Sigmoid colon (tissue), 7 donors: ENCODE data around the gene TEAD4. TPM values are rescaled to one million over a fixed set of nuclear protein-coding genes. Genes with fewer than 3 reads are reported as not detected.

Experiments used
- DNase-seq: peaks from one replicate; pipeline ENCODE4 v3.0.0-alpha.2; 2019
- H3K27ac ChIP-seq, 4 donors: fragments of 200-600 bp; sonication (generic); one replicate each; pipeline ENCODE4 v1.5.1; 2016 to 2019; ENCODE audit warnings: mild to moderate bottlenecking in 1 of 4
- H3K27me3 ChIP-seq, 3 donors: fragments of 200-600 bp; sonication (generic); one replicate each; pipeline ENCODE4 v1.5.1; 2019; ENCODE audit warnings: mild to moderate bottlenecking in 1 of 3
- H3K36me3 ChIP-seq, 4 donors: fragments of 200-600 bp; sonication (generic); one replicate each; pipeline ENCODE4 v1.5.1; 2016 to 2019
- H3K4me1 ChIP-seq, 4 donors: fragments of 200-600 bp; sonication (generic); one replicate each; pipeline ENCODE4 v1.5.1; 2017 to 2019
- H3K4me3 ChIP-seq, 4 donors: fragments of 200-600 bp; sonication (generic); one replicate each; pipeline ENCODE4 v1.5.1; 2017 to 2019; ENCODE audit warnings: mild to moderate bottlenecking in 2 of 4, moderate library complexity in 1 of 4
- H3K9me3 ChIP-seq, 4 donors: fragments of 200-600 bp in 3 of 4; sonication (generic) in 3 of 4; one replicate each; pipeline versions ENCODE4 v1.5.1 to v1.6.1; 2013 to 2019
- CTCF ChIP-seq, 4 experiments: fragments of 450-650 bp in 3 of 4; fragments of 200-600 bp in 1 of 4; IDR thresholded peaks; one replicate each; pipeline ENCODE4 v1.5.1; 2016 to 2019; ENCODE audit warnings: antibody characterized with exemption in 4 of 4, mild to moderate bottlenecking in 3 of 4, moderate library complexity in 2 of 4
- EP300 ChIP-seq, 4 donors: sonication (generic); formaldehyde crosslinking; IDR thresholded peaks; one replicate each; pipeline ENCODE4 v1.6.1; 2017; ENCODE audit warnings: antibody characterized with exemption in 4 of 4
- POLR2A ChIP-seq, 2 donors: fragments of 450-650 bp; IDR thresholded peaks; one replicate each; pipeline ENCODE4 v1.6.1; 2016; ENCODE audit warnings: antibody characterized with exemption in 2 of 2, mild to moderate bottlenecking in 2 of 2, moderate library complexity in 2 of 2
- POLR2AphosphoS5 ChIP-seq, 4 donors: sonication (generic); formaldehyde crosslinking; IDR thresholded peaks; one replicate each; pipeline ENCODE4 v1.6.1; 2017; ENCODE audit warnings: antibody characterized with exemption in 4 of 4
- WGBS, 2 donors: extraction: QIAGEN DNeasy Blood & Tissue Kit; methylation state at CpG; one replicate each; pipeline ENCODE4 v1.1.7; 2013; 5-methylcytosine and 5-hydroxymethylcytosine counted together
- intact Hi-C: fragments of 100-400 bp; cut with DNase I; formaldehyde crosslinking; loops from one replicate; pipeline ENCODE4 v1.15.1; 2023
- polyA plus RNA-seq, 3 donors: library from polyadenylated mRNA; stranded (reverse); fragments of 200-250 nt; gene quantifications; one replicate each; pipeline ENCODE4 v1.2.3, GENCODE V29; 2013
- total RNA-seq, 4 donors: library from RNA; depleted of rRNA; stranded (reverse); fragments of >200 nt; gene quantifications; one replicate each; pipeline ENCODE4 v1.1.0, GENCODE V29; 2016
- donor health status: healthy with polysubstance abuse.
- donor health status: Bipolar disorder and iron deficiency.
- donor health status: healthy.

The TEAD4 gene
- total and polyA plus RNA-seq, 7 donors = 1.6 to 31.2 (median 3.8) TPM

- no peaks in the 10 kb centered on the region for H3K4me1 ChIP-seq
- intact Hi-C loops = no loop called here
- TF ChIP-seq CTCF (IDR thresholded peaks at IDR 0.05) = no peak
- no peak for TF ChIP-seq POLR2AphosphoS5 (IDR thresholded peaks at IDR 0.05)
- no peak for TF ChIP-seq POLR2A (IDR thresholded peaks at IDR 0.05)
- no peak for TF ChIP-seq EP300 (IDR thresholded peaks at IDR 0.05)
- DNase-seq = no peak
- no peak overlapping the region for H3K27ac ChIP-seq
- 88 to 90% methylated on average over 8 of the region's 8 CpGs for WGBS, 2 donors
- H3K36me3 ChIP-seq = peaks cover 0 to 8% (median 0%) of the 10 kb centered on the region in 4 donors
- H3K27me3 ChIP-seq = no peaks in the 10 kb centered on the region
- H3K4me3 ChIP-seq = no peak overlapping the region
- H3K9me3 ChIP-seq = no peaks in the 10 kb centered on the region
Observed at GRCh38 chr12:3022961-3023360, 63.8 kb downstream of the TEAD4 start.

- Histone ChIP-seq H3K36me3 (peaks cover 0 to 4% (median 0%) of the 10 kb centered on the region in 4 donors), H3K27me3 (no peaks in the 10 kb centered on the region), H3K4me1 (no peaks in the 10 kb centered on the region), H3K9me3 (no peaks in the 10 kb centered on the region), H3K27ac (no peak overlapping the region), H3K4me3 (no peak overlapping the region)
- DNase-seq = no peak
- TF ChIP-seq EP300 (IDR thresholded peaks at IDR 0.05) (no peak), CTCF (IDR thresholded peaks at IDR 0.05) (no peak), POLR2A (IDR thresholded peaks at IDR 0.05) (no peak), POLR2AphosphoS5 (IDR thresholded peaks at IDR 0.05) (no peak)
- WGBS, 2 donors = 77 to 83% methylated on average over 7 of the region's 7 CpGs
- intact Hi-C loops = no loop called here
Observed at GRCh38 chr12:3028108-3028507, 68.9 kb downstream of the TEAD4 start.

GRCh38 chr12:3030821-3031429 is 71.7 kb downstream of the TEAD4 start:
- TF ChIP-seq CTCF (IDR thresholded peaks at IDR 0.05) (no peak), POLR2A (IDR thresholded peaks at IDR 0.05) (no peak), EP300 (IDR thresholded peaks at IDR 0.05) (no peak), POLR2AphosphoS5 (IDR thresholded peaks at IDR 0.05) (no peak)
- H3K36me3 ChIP-seq = peaks cover 0 to 4% (median 0%) of the 10 kb centered on the region in 4 donors
- intact Hi-C loops = loop anchor here (5.0 kb wide), 1 partner anchor 69 kb away; no protein-coding TSS in a partner anchor
- DNase-seq = no peak
- no peaks in the 10 kb centered on the region for H3K27me3 ChIP-seq
- peaks cover 0 to 17% (median 4%) of the 10 kb centered on the region in 4 donors for H3K4me1 ChIP-seq
- H3K27ac ChIP-seq = no peak overlapping the region
- WGBS, 2 donors = 90 to 94% methylated on average over 21 of the region's 21 CpGs
- H3K4me3 ChIP-seq = no peak overlapping the region
- H3K9me3 ChIP-seq = no peaks in the 10 kb centered on the region

- H3K36me3 ChIP-seq = peaks cover 0 to 3% (median 0%) of the 10 kb centered on the region in 4 donors
- 88 to 91% methylated on average over 12 of the region's 12 CpGs for WGBS, 2 donors
- H3K9me3 ChIP-seq = no peaks in the 10 kb centered on the region
- intact Hi-C loops = loop anchor here (5.0 kb wide), 1 partner anchor 70 kb away; no protein-coding TSS in a partner anchor
- H3K4me3 ChIP-seq = no peak overlapping the region
- no peaks in the 10 kb centered on the region for H3K27me3 ChIP-seq
- H3K27ac ChIP-seq = no peak overlapping the region
- TF ChIP-seq POLR2A (IDR thresholded peaks at IDR 0.05) (no peak), POLR2AphosphoS5 (IDR thresholded peaks at IDR 0.05) (no peak), CTCF (IDR thresholded peaks at IDR 0.05) (no peak), EP300 (IDR thresholded peaks at IDR 0.05) (no peak)
- H3K4me1 ChIP-seq = peaks cover 0 to 17% (median 4%) of the 10 kb centered on the region in 4 donors
- DNase-seq = no peak
Observed at GRCh38 chr12:3032161-3032560, 73.0 kb downstream of the TEAD4 start.
